Gastrocnemius medialis (tissue), 4 donors: Measurements from ENCODE around the gene SPECC1L. TPM values are rescaled to one million over a fixed set of nuclear protein-coding genes. Genes with fewer than 3 reads are reported as not detected.

Source experiments
- ATAC-seq, 2 donors: fragments of 150-250 bp; one replicate each; pipeline ENCODE4 v1.9.1; 2016
- DNase-seq, 2 donors: peaks; one replicate each; pipeline ENCODE4 v3.0.0-alpha.2; 2019
- H3K27ac ChIP-seq, 4 donors: fragments of 200-600 bp; sonication (generic); 1 replicate in 1 of 4; 2 replicates in 3 of 4; pipeline ENCODE4 v1.5.1; 2016 to 2018; ENCODE audit warnings: mild to moderate bottlenecking in 2 of 4, moderate library complexity in 1 of 4
- H3K27me3 ChIP-seq, 3 donors: fragments of 200-600 bp; sonication (generic) in 2 of 3; 1 replicate in 1 of 3; 2 replicates in 2 of 3; pipeline versions ENCODE4 v1.5.1 to v1.6.0; 2016 to 2019; ENCODE audit warnings: mild to moderate bottlenecking in 1 of 3, moderate library complexity in 1 of 3
- H3K36me3 ChIP-seq, 2 donors: fragments of 200-600 bp; sonication (generic) in 1 of 2; one replicate each; pipeline ENCODE4 v1.5.1; 2017 to 2018
- H3K4me1 ChIP-seq, 2 donors: fragments of 200-600 bp; sonication (generic) in 1 of 2; one replicate each; pipeline ENCODE4 v1.5.1; 2016 to 2017; ENCODE audit warnings: mild to moderate bottlenecking in 2 of 2
- H3K4me3 ChIP-seq, 4 donors: fragments of 200-600 bp; sonication (generic) in 3 of 4; 1 replicate in 1 of 4; 2 replicates in 3 of 4; pipeline ENCODE4 v1.5.1; 2016 to 2019; ENCODE audit warnings: mild to moderate bottlenecking in 2 of 4
- H3K9me3 ChIP-seq, 3 donors: fragments of 200-600 bp; sonication (generic) in 2 of 3; 1 replicate in 1 of 3; 2 replicates in 2 of 3; pipeline ENCODE4 v1.5.1; 2016 to 2019
- CTCF ChIP-seq, 5 experiments: fragments of 450-650 bp in 3 of 5; fragments of 200-600 bp in 2 of 5; sonication (generic) in 2 of 5; IDR thresholded peaks in 4 of 5; conservative IDR thresholded peaks in 1 of 5; 1 replicate in 4 of 5; 2 replicates in 1 of 5; pipeline ENCODE4 v1.5.1; 2016 to 2019; ENCODE audit warnings: antibody characterized with exemption in 5 of 5, mild to moderate bottlenecking in 3 of 5, moderate library complexity in 3 of 5
- POLR2A ChIP-seq, 2 donors: fragments of 450-650 bp; IDR thresholded peaks; one replicate each; pipeline ENCODE4 v1.6.1; 2017; ENCODE audit warnings: antibody characterized with exemption in 2 of 2, mild to moderate bottlenecking in 2 of 2, moderate library complexity in 2 of 2
- in situ Hi-C, 4 donors: fragments of 200-750 bp; cut with MboI; loops; one replicate each; pipeline versions ENCODE4 v1.15.0 to v1.8.0; 2017; ENCODE audit warnings: low sequenced_read_pairs in 4 of 4
- intact Hi-C: fragments of 100-400 bp; cut with DNase I; formaldehyde crosslinking; loops from one replicate; pipeline ENCODE4 v1.15.1; 2023; ENCODE audit warnings: low total_unique reads
- total RNA-seq, 4 donors: library from RNA; depleted of rRNA; stranded (reverse); fragments of >200 nt; gene quantifications; one replicate each; pipeline versions ENCODE4 v1.1.0 to v1.2.3, GENCODE V29; 2016

Gene SPECC1L
- total RNA-seq, 4 donors from 2014 or later = 16.2 to 19.9 (median 18.7) TPM

GRCh38 chr22:24465566-24465965 lies 194.9 kb downstream of the SPECC1L start:
- in situ Hi-C loops = no loop called here
- Histone ChIP-seq H3K27ac (peak overlapping the region in 3 of 4 donors; percentile 2 to 56 (median 13)), H3K27me3 (no peaks in the 10 kb centered on the region), H3K4me1 (peaks cover 5 to 28% of the 10 kb centered on the region in 2 donors), H3K4me3 (no peak overlapping the region), H3K36me3 (no peaks in the 10 kb centered on the region), H3K9me3 (no peaks in the 10 kb centered on the region)
- intact Hi-C loops = no loop called here
- TF ChIP-seq POLR2A (IDR thresholded peaks at IDR 0.05) (no peak), CTCF (IDR thresholded peaks at IDR 0.05 in 4 of 5, conservative IDR thresholded peaks at IDR 0.05 in 1 of 5) (no peak)
- no peak for DNase-seq
- no peak for ATAC-seq

GRCh38 chr22:24465975-24466374 lies 195.3 kb downstream of the SPECC1L start:
- Histone ChIP-seq H3K4me1 (peaks cover 5 to 28% of the 10 kb centered on the region in 2 donors), H3K4me3 (no peak overlapping the region), H3K9me3 (no peaks in the 10 kb centered on the region), H3K27me3 (no peaks in the 10 kb centered on the region), H3K36me3 (no peaks in the 10 kb centered on the region), H3K27ac (peak overlapping the region in 3 of 4 donors; percentile 2 to 56 (median 18))
- ATAC-seq (no peak), DNase-seq (no peak)
- in situ Hi-C loops (no loop called here), intact Hi-C loops (no loop called here)
- TF ChIP-seq CTCF (IDR thresholded peaks at IDR 0.05 in 4 of 5, conservative IDR thresholded peaks at IDR 0.05 in 1 of 5) (no peak), POLR2A (IDR thresholded peaks at IDR 0.05) (no peak)

DNA sequence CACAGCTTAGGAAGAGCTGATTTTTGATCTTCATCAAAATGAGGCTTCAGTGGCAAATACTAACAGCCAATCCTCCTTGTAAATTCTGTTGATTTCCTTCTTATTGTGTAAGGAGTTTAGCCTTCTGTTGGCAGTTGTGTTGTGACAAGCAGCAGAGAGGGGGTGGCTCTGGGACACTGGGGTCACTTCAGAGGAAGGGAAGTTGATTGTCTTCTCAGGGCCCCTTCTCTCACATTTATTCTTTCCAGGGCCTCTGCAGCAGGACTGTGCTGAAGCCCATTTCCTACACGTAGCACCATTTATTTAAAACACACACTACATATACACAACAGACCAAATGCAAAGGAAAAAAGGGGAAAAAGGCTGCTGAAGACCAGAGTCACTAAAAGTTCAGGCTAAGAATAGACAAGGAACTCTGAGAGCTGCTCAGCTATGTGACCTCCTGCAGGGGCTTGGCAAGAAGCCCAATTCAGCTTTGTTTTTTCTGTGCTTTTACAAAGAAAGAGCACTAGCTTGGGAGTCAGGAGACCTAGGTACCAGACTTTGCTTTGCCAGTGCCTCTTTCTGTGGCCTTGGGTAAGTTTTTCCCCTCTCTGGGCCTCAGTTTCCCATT lies 196.2 kb downstream of the SPECC1L start:
- ATAC-seq (no peak), DNase-seq (no peak)
- H3K4me1 ChIP-seq = peaks cover 5 to 28% of the 10 kb centered on the region in 2 donors
- H3K27me3 ChIP-seq = no peaks in the 10 kb centered on the region
- in situ Hi-C loops (no loop called here), intact Hi-C loops (no loop called here)
- no peaks in the 10 kb centered on the region for H3K36me3 ChIP-seq
- H3K4me3 ChIP-seq = no peak overlapping the region
- TF ChIP-seq CTCF (IDR thresholded peaks at IDR 0.05 in 4 of 5, conservative IDR thresholded peaks at IDR 0.05 in 1 of 5) (no peak), POLR2A (IDR thresholded peaks at IDR 0.05) (no peak)
- no peaks in the 10 kb centered on the region for H3K9me3 ChIP-seq
- H3K27ac ChIP-seq = peak overlapping the region in 3 of 4 donors; percentile 2 to 56 (median 18)

DNA sequence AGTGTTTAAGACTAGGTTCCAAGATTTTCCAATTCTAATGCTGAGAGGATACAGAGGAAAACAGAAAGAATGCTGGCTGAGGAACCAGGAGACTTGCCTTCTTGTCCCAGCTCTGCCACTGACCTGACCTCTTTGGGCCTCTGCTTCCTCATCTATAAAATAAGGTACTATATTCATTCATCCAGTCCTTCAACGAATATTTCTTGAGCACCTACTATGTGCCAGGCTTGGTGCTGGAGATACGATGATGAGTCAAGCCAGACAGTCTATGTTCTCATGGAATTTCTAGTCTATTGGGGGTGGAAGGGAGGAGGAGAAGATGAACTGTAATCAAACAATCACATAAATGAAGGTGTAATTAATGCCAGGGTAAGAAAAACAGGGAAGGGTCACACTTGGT lies 196.7 kb downstream of the SPECC1L start:
- Histone ChIP-seq H3K36me3 (no peaks in the 10 kb centered on the region), H3K9me3 (no peaks in the 10 kb centered on the region), H3K27me3 (no peaks in the 10 kb centered on the region), H3K4me3 (no peak overlapping the region), H3K27ac (peak overlapping the region in 3 of 4 donors; percentile 2 to 33 (median 18)), H3K4me1 (peaks cover 5 to 28% of the 10 kb centered on the region in 2 donors)
- in situ Hi-C loops = no loop called here
- no peak for DNase-seq
- TF ChIP-seq POLR2A (IDR thresholded peaks at IDR 0.05) = no peak
- TF ChIP-seq CTCF (IDR thresholded peaks at IDR 0.05 in 4 of 5, conservative IDR thresholded peaks at IDR 0.05 in 1 of 5) = no peak
- intact Hi-C loops = no loop called here
- no peak for ATAC-seq

Other genes with a start within 250 kb of the SPECC1L start
- 1 to 10 TPM in 3 of 4 donors, under 1 TPM in 1; 0.76 to 4.1 (median 1.6) TPM for gene SUSD2, start 89.3 kb upstream of the SPECC1L start, total RNA-seq
- 10 to 100 TPM in 3 of 4 donors, 1 to 10 TPM in 1; 8.8 to 29.9 (median 22.8) TPM for gene GGT5, start 25.7 kb upstream of the SPECC1L start, total RNA-seq
- 1 to 10 TPM in 3 of 4 donors, under 1 TPM in 1; 0.39 to 3.6 (median 1.2) TPM for gene ADORA2A, start 156.8 kb downstream of the SPECC1L start, total RNA-seq
- under 1 TPM; 0.20 to 0.25 (median 0.22) TPM for gene UPB1, start 224.5 kb downstream of the SPECC1L start, total RNA-seq